Peyer's patch (tissue), 4 donors: ENCODE results near the gene COLEC12.

Source experiments
- POLR2A ChIP-seq, 2 donors: fragments of 450-650 bp; IDR thresholded peaks; one replicate each; pipeline ENCODE4 v1.5.1; 2017; ENCODE audit warnings: antibody characterized with exemption in 2 of 2, mild to moderate bottlenecking in 2 of 2, moderate library complexity in 2 of 2
- TF ChIP-seq, protein P1 (sequence below), 6 experiments: fragments of 450-650 bp in 4 of 6; fragments of 200-600 bp in 2 of 6; sonication (generic) in 1 of 6; IDR thresholded peaks; one replicate each; pipeline ENCODE4 v1.5.1; 2017 to 2019; ENCODE audit warnings: antibody characterized with exemption in 6 of 6, mild to moderate bottlenecking in 3 of 6, moderate library complexity in 1 of 6

DNA sequence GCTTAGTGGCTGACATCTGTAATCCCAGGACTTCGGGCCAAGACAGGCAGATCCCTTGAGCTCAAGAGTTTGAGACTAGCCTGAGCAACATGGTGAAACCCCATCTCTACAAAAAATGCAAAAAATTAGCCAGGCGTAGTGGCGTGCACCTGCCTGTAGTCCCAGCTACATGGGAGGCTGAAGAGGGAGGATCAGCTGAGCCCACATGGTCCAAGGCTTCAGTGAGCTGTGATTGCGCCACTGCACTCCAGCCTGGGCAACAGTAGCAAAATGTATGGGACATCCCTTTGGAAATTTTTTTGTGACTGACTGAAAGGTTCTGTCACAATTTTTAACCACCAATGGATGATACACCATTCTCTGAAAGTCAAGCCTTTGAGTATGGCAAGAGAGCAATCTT lies 6.3 kb upstream of the COLEC12 start:
- TF ChIP-seq, protein P1, sequence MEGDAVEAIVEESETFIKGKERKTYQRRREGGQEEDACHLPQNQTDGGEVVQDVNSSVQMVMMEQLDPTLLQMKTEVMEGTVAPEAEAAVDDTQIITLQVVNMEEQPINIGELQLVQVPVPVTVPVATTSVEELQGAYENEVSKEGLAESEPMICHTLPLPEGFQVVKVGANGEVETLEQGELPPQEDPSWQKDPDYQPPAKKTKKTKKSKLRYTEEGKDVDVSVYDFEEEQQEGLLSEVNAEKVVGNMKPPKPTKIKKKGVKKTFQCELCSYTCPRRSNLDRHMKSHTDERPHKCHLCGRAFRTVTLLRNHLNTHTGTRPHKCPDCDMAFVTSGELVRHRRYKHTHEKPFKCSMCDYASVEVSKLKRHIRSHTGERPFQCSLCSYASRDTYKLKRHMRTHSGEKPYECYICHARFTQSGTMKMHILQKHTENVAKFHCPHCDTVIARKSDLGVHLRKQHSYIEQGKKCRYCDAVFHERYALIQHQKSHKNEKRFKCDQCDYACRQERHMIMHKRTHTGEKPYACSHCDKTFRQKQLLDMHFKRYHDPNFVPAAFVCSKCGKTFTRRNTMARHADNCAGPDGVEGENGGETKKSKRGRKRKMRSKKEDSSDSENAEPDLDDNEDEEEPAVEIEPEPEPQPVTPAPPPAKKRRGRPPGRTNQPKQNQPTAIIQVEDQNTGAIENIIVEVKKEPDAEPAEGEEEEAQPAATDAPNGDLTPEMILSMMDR (IDR thresholded peaks at IDR 0.05), result no peak
- TF ChIP-seq POLR2A (IDR thresholded peaks at IDR 0.05), result no peak
